IMR-90 (cell line): ENCODE data around the gene CLTA. TPM values are rescaled to one million over a fixed set of nuclear protein-coding genes. Genes with fewer than 3 reads are reported as not detected.

Experiments
- ATAC-seq: fragments of 200-7000 bp; cut with Tn5 transposase; 2 replicates; pipeline ENCODE4 v1.9.1; 2020; ENCODE audit warnings: low read depth, mild to moderate bottlenecking, moderate library complexity
- BruUV-seq: library from RNA; stranded (reverse); fragments of 400-500 nt; replicated peaks from 2 replicates; lab custom pipeline; 2021; lab: Mats Ljungman, UMichigan
- CTCF ChIA-PET: fragments of 300-600 bp; formaldehyde crosslinking; extraction: SDS; loops from one replicate; lab custom pipeline; 2021; ENCODE audit warnings: antibody characterized with exemption; lab: Yijun Ruan, JAX
- POLR2A ChIA-PET: fragments of 300-600 bp; sonication (Branson Sonifier 250); formaldehyde crosslinking; loops from one replicate; lab custom pipeline; 2022; ENCODE audit warnings: antibody characterized with exemption; ENCODE audit not compliant: unreplicated experiment; lab: Charles Lee
- DNase-seq: peaks from one replicate; pipeline ENCODE4 v3.0.0; 2013
- H2AFZ ChIP-seq: replicated peaks from 2 replicates; pipeline ENCODE3; 2013; ENCODE audit warnings: low read length, mild to moderate bottlenecking; ENCODE audit not compliant: poor library complexity
- H2AK5ac ChIP-seq: 2 replicates; pipeline ENCODE4 v1.6.1; 2013; ENCODE audit warnings: low read depth, low read length, inconsistent platforms
- H2AK9ac ChIP-seq: replicated peaks from 2 replicates; pipeline ENCODE3; 2013; ENCODE audit warnings: mild to moderate bottlenecking, low read depth, low read length, moderate library complexity; ENCODE audit not compliant: poor library complexity
- H2BK120ac ChIP-seq: 2 replicates; pipeline ENCODE4 v1.6.1; 2013; ENCODE audit warnings: low read depth, low read length, inconsistent platforms
- H2BK15ac ChIP-seq: 3 replicates; pipeline ENCODE4 v1.6.1; 2013; ENCODE audit warnings: low read depth, low read length, inconsistent platforms
- H2BK20ac ChIP-seq: 2 replicates; pipeline ENCODE4 v1.6.1; 2013; ENCODE audit warnings: low read depth, mild to moderate bottlenecking, inconsistent platforms, low read length, moderate library complexity
- H2BK5ac ChIP-seq: 2 replicates; pipeline ENCODE4 v1.6.1; 2013; ENCODE audit warnings: mild to moderate bottlenecking, low read depth, low read length, inconsistent platforms; ENCODE audit not compliant: poor library complexity, severe bottlenecking
- H3K14ac ChIP-seq: replicated peaks from 2 replicates; pipeline ENCODE4 v1.6.1; 2013; ENCODE audit warnings: low read depth, low read length, inconsistent platforms
- H3K18ac ChIP-seq: 2 replicates; pipeline ENCODE4 v1.6.1; 2013; ENCODE audit warnings: low read depth, low read length, control low read depth
- H3K23ac ChIP-seq: 2 replicates; pipeline ENCODE4 v1.6.1; 2013; ENCODE audit warnings: low read depth, low read length, inconsistent platforms
- H3K27ac ChIP-seq: 2 replicates; pipeline ENCODE4 v1.5.1; 2013; ENCODE audit warnings: mild to moderate bottlenecking, control low read depth, low read length; ENCODE audit not compliant: insufficient read depth
- H3K27me3 ChIP-seq: 2 replicates; pipeline ENCODE4 v1.6.1; 2013; ENCODE audit warnings: low read length; ENCODE audit not compliant: control insufficient read depth, insufficient read depth
- H3K36me3 ChIP-seq: 2 replicates; pipeline ENCODE4 v1.6.1; 2013; ENCODE audit warnings: low read length, mixed read lengths; ENCODE audit not compliant: control insufficient read depth, insufficient read depth
- H3K4ac ChIP-seq: 2 replicates; pipeline ENCODE4 v1.6.1; 2013; ENCODE audit warnings: low read depth, low read length, inconsistent platforms
- H3K4me1 ChIP-seq: 2 replicates; pipeline ENCODE4 v1.6.1; 2013; ENCODE audit warnings: low read length, mixed read lengths; ENCODE audit not compliant: control insufficient read depth, insufficient read depth
- H3K4me2 ChIP-seq: 2 replicates; pipeline ENCODE4 v1.6.1; 2013; ENCODE audit warnings: low read depth, mild to moderate bottlenecking, control low read depth, low read length, moderate library complexity
- H3K4me3 ChIP-seq: 2 replicates; pipeline ENCODE4 v1.5.1; 2013; ENCODE audit warnings: low read depth, mild to moderate bottlenecking, control low read depth, low read length, moderate library complexity; ENCODE audit not compliant: insufficient read depth
- H3K56ac ChIP-seq: 2 replicates; pipeline ENCODE4 v1.6.1; 2013; ENCODE audit warnings: low read length, inconsistent platforms; ENCODE audit not compliant: insufficient read depth; ENCODE audit errors: extremely low read depth
- H3K79me1 ChIP-seq, 2 experiments: 2 replicates each; pipeline ENCODE4 v1.6.1; 2013; ENCODE audit warnings: low read length in 2 of 2, inconsistent platforms in 1 of 2, low read depth in 1 of 2
- H3K9ac ChIP-seq: 2 replicates; pipeline ENCODE4 v1.6.1; 2013; ENCODE audit warnings: low read depth, low read length, control low read depth
- H3K9me1 ChIP-seq: 2 replicates; pipeline ENCODE4 v1.6.1; 2013; ENCODE audit warnings: low read length, inconsistent platforms; ENCODE audit not compliant: insufficient read depth
- H3K9me3 ChIP-seq: 2 replicates; pipeline ENCODE4 v1.6.1; 2013; ENCODE audit warnings: low read length; ENCODE audit not compliant: control insufficient read depth, insufficient read depth
- H4K20me1 ChIP-seq: 2 replicates; pipeline ENCODE4 v1.6.1; 2013; ENCODE audit warnings: low read length, inconsistent platforms; ENCODE audit not compliant: insufficient read depth
- H4K5ac ChIP-seq: 2 replicates; pipeline ENCODE4 v1.6.1; 2013; ENCODE audit warnings: mild to moderate bottlenecking, low read depth, low read length, control low read depth
- H4K8ac ChIP-seq, 2 experiments: 2 replicates each; pipeline ENCODE4 v1.6.1; 2013; ENCODE audit warnings: low read depth in 2 of 2, low read length in 2 of 2, control low read depth in 1 of 2, inconsistent platforms in 1 of 2
- H4K91ac ChIP-seq: 2 replicates; pipeline ENCODE4 v1.6.1; 2013; ENCODE audit warnings: low read depth, low read length, inconsistent platforms; ENCODE audit not compliant: insufficient read depth
- BHLHE40 ChIP-seq: fragments of 150-350 bp; IDR thresholded peaks from 2 replicates; pipeline ENCODE4 v1.6.1; 2016; ENCODE audit warnings: mild to moderate bottlenecking, low read depth, low read length
- MXI1 ChIP-seq: IDR thresholded peaks from 2 replicates; pipeline ENCODE4 v1.6.1; 2012; ENCODE audit warnings: low read depth, mild to moderate bottlenecking, low read length, moderate library complexity, borderline replicate concordance
- RAD21 ChIP-seq: IDR thresholded peaks from 2 replicates; pipeline ENCODE4 v1.6.1; 2012; ENCODE audit warnings: low read length, improper control_type of control experiment
- USF2 ChIP-seq: fragments of 150-350 bp; IDR thresholded peaks from 2 replicates; pipeline ENCODE4 v1.6.1; 2017; ENCODE audit warnings: mild to moderate bottlenecking, antibody characterized with exemption, low read length, low read depth
- WGBS, 2 experiments: methylation state at CpG; one replicate each; pipeline versions ENCODE4 v1.1.5 to v1.1.7; 2013; ENCODE audit warnings: missing lambda C conversion rate in 2 of 2; ENCODE audit not compliant: insufficient read length in 1 of 2; ENCODE audit errors: extremely low coverage in 2 of 2; 5-methylcytosine and 5-hydroxymethylcytosine counted together
- dilution Hi-C: fragments of 300-500 bp; cut with HindIII; formaldehyde crosslinking; loops from one replicate; pipeline ENCODE4 v1.14.3; 2018; ENCODE audit warnings: low sequenced_read_pairs; ENCODE audit not compliant: unreplicated experiment
- in situ Hi-C: fragments of 300-500 bp; cut with MboI; formaldehyde crosslinking; loops from 3 replicates; pipeline ENCODE4 v1.14.3; 2019; ENCODE audit warnings: low sequenced_read_pairs, inconsistent platforms, mixed read lengths
- intact Hi-C: fragments of 100-400 bp; cut with micrococcal nuclease; formaldehyde crosslinking; loops from 2 replicates; pipeline ENCODE4 v1.10.0; 2022
- polyA plus RNA-seq, 3 experiments: library from polyadenylated mRNA; depleted of rRNA; stranded (reverse); fragments of >200 nt; gene quantifications; 2 replicates each; pipeline ENCODE4 v1.2.3, GENCODE V29; 2012; ENCODE audit warnings: low replicate concordance in 1 of 3
- total RNA-seq: library from RNA; depleted of rRNA; stranded (reverse); fragments of >200 nt; gene quantifications from 2 replicates; pipeline ENCODE4 v1.2.3, GENCODE V29; 2012

CLTA gene
- total and polyA plus RNA-seq, 2 of the 4 experiments (the other 2 are of a cell fraction): 133 to 246 TPM

- no peak overlapping the region for H3K4me2 ChIP-seq
Measured at GRCh38 chr9:36208521-36209253, 18.0 kb downstream of the CLTA start.

More at GRCh38 chr9:36208521-36209253, 18.0 kb downstream of the CLTA start:
- CTCF ChIA-PET: no interaction called here
- Histone ChIP-seq H3K36me3 (peaks cover 80% of the 10 kb centered on the region), H2AFZ (no peak overlapping the region), H4K8ac (peak overlapping the region; percentile 39 to 82; a peak in 2 of 4 replicates), H3K79me1 (peaks cover 61 to 92% of the 10 kb centered on the region in 2 experiments), H4K5ac (peak overlapping the region; percentile 50; the same call in 1 of the 2 replicates), H3K4me1 (peaks cover 27% of the 10 kb centered on the region), H3K56ac (no peak overlapping the region), H3K9me3 (no peaks in the 10 kb centered on the region), H3K27me3 (no peaks in the 10 kb centered on the region), H3K4me3 (no peak overlapping the region), H2AK9ac (peak overlapping the region; percentile 31), H3K9me1 (peaks cover 46% of the 10 kb centered on the region), H2AK5ac (peak overlapping the region; percentile 78), H2BK120ac (peak overlapping the region; percentile 82; the same call in 1 of the 2 replicates), H4K91ac (peak overlapping the region; percentile 79; the same call in 1 of the 2 replicates), H4K20me1 (peaks cover 84% of the 10 kb centered on the region), H3K14ac (peak overlapping the region; percentile 63; the same call in 1 of the 2 replicates), H3K4ac (peak overlapping the region; percentile 87), H2BK5ac (peak overlapping the region; percentile 96), H2BK20ac (peak overlapping the region; percentile 8; the same call in 1 of the 2 replicates), H3K18ac (peak overlapping the region; percentile 55), H3K27ac (peak overlapping the region; percentile 79; the same call in 1 of the 2 replicates), H3K23ac (peak overlapping the region; percentile 83), H3K9ac (no peak overlapping the region), H2BK15ac (peak overlapping the region; percentile 44; the same call in 1 of the 3 replicates)
- no peak for ATAC-seq
- dilution Hi-C loops: no loop called here
- 89% methylated on average over 6 of the region's 10 CpGs; no CpG with 5 or more reads in 1 of the 2 experiments for WGBS, 2 experiments
- intact Hi-C loops: loop anchor here (5.0 kb wide), 1 partner anchor 251 kb away; the partner anchor contains the start of gene OR2S2
- no peak for DNase-seq
- BruUV-seq: no TSS peak
- POLR2A ChIA-PET: no interaction called here
- in situ Hi-C loops: no loop called here
- no peak for TF ChIP-seq RAD21
- TF ChIP-seq BHLHE40: no peak
- TF ChIP-seq USF2: no peak
- TF ChIP-seq MXI1: no peak
